GM19463 (cell line): Measurements from ENCODE around the gene PPIE.

ENCODE experiments used
- ATAC-seq: cut with Tn5 transposase; IDR thresholded peaks from one replicate; pipeline ENCODE4 v1.9.1; 2021; ENCODE audit warnings: mild to moderate bottlenecking, moderate library complexity; ENCODE audit not compliant: unreplicated experiment

PPIE gene

GRCh38 chr1:39800471-39800835 lies 61.8 kb downstream of the PPIE start:
- ATAC-seq: no peak

- no peak for ATAC-seq
Observed at GRCh38 chr1:39802496-39803260, 64.0 kb downstream of the PPIE start.

- ATAC-seq: no peak
Observed at GRCh38 chr1:39805385-39805784, 66.7 kb downstream of the PPIE start.

- ATAC-seq: no peak
Observed at GRCh38 chr1:39808784-39809517, 70.3 kb downstream of the PPIE start.

GRCh38 chr1:39812913-39813312 lies 74.2 kb downstream of the PPIE start:
- no peak for ATAC-seq
